ENCODE measurements around the gene MPL.
A peak's percentile ranks its signal among the peaks of the same experiment; 100 is the strongest.

The MPL gene

DNA sequence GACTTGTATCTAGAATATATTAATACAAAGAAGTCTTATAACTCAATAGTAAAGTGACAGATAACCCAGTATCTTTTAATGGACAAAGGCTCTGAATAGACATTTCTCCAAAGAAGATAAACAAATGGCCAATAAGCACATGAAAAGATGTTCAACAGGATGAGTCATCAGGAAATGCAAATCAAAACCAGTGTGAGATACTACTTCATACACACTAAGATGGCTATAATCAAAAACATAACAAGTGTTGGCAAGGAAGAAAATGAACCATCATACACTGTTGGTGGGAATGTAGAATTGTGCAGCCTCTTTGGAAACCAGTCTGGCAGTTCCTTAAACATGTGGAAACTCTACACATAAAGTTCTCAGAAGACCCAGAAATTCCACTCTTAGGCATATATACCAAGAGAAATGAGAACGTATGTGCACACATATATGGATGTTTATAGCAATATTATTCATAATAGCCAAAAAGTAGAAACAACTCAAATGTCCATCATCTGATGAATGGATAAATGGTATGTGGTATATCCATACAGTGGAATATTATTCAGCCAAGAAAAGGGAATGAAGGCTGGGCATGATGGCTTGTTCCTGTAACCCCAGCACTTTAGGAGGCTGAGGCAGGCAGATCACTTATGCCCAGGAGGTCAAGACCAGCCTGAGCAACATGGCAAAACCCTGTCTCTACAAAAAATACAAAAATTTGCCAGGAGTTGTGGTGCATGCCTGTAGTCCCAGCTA lies 9.9 kb upstream of the MPL start:
- no peak for DNase-seq

DNA sequence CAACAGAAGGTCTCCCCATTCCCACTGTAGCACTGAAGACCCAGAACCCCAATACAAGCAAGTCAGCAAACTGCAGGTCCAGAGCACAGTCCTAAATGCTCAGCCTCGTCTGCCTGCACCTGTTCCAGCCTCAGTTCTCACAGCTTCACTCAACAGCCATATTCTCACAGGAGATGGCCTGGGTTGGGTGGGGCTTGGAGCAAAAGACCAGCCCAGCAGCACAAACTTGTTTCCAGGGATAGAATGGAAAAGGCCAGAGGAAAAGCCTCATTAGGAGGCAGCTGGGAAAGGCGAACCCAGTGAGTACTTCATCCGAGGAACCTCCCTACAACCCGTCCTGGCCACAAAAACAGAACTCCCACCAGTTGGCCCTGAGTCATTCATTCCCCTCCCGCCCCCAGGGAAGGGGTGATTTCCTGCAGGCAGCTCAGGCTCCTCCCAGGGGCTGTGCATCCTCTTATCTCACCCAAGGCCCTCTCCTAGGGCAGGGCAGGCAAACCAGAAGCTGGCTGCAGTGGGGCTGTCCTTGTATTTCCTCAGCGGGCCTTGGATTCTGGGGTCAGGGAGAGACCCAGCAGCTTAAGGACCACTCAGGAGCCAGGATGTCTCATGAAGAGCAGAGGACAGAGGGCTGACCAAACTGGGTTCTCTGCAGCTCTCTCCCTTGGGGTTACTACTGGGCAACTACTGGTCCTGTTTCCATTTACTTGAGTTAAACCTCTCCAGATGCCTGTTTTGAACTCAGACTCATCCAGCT lies 7.4 kb upstream of the MPL start:
- DNase-seq = no peak

DNA sequence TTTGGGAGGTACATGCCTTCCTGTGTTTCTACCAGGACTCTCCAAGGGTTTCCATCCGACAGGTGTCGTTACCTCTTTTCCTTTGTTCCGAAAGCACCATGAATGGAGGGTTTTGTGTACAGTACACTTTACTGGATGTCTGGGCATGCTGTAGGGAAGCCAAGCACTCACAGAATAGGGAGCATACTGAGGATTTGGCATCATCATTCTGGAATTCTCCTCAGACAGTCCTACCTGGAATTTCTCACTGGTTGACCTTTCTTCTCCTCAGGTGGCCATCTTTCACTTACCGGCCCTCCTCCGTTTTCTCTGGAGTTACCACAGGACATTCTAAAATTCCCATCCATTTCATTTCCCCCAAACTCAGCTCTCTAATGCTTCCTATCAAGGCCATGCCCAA lies 5.9 kb upstream of the MPL start:
- DNase-seq = no peak

DNA sequence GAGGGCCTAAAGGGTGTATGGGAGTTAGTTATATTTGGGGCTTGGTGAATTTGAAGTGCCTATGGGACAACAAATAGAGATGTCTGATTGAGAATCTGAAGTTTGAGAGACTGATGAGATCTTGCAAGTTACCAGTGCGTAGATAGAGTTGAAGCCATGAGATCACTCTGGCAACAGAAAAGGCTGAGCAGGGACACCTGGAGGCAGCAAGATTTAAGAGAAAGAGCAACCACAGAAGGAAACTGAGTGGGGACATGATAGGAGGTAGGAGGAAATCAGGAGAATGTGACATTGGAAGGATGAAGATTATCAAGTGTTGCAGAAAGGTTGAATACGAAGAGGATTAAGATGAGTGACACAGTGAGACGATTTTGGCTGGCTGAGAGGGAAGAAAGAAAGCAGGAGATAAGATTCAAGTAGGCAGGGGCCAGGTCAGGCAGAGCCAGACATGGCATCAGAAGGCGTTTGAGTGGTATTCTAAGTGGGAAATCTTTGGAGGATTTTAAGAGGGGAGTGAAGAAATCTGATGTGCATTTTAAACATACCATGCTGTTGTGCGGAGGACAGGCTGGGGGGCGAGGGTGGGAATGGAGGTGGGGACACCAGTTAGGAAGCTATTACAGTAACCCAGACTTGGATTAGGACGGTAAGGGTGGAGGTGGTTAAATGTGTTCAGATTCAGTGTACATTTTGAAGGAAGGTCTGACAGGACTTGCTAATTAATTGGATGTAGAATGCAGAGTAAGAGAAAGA lies 3.0 kb upstream of the MPL start:
- no peak for DNase-seq

DNA sequence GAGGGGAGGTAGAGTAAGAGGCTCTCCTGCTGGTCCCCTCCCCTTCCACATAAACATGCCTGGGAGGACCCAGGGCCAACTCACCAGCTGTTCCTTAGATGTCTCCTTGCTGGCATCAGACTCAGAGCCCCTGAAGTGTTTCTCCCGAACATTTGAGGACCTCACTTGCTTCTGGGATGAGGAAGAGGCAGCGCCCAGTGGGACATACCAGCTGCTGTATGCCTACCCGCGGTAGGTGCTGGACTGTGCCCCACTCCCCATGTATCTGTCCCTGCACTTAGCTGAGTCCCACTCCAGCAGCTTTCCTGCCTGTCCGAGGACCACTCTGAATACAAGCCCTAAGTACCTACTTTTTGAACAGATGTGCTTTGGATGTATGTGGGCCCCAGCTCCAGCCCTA lies 383 bp downstream of the MPL start:
- DNase-seq = no peak

DNA sequence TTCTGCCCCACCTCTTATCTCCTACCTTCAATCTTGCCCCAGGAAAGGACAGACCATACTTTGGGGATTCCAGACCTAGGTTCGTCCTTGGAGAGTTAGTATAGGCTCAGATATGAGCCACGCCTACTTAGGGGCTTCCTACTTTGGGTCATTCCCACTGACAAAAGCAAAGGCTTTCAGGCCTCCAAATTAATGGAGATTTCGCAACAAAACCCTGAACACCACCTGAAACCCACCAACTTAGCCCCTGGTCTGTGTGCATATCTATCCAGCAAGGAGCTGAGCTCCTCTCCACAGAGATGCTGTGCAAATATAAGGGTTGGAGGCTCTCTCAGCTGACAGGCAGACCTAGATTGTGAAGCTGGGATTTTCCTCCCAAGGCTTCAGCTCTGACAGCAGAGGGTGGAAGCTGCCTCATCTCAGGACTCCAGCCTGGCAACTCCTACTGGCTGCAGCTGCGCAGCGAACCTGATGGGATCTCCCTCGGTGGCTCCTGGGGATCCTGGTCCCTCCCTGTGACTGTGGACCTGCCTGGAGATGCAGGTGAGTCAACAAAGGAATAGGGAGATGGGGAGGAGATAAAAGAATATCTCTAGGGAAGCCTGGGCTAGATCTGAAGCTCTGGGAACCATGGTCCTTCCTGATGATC lies 2.1 kb downstream of the MPL start:
- DNase-seq = no peak

DNA sequence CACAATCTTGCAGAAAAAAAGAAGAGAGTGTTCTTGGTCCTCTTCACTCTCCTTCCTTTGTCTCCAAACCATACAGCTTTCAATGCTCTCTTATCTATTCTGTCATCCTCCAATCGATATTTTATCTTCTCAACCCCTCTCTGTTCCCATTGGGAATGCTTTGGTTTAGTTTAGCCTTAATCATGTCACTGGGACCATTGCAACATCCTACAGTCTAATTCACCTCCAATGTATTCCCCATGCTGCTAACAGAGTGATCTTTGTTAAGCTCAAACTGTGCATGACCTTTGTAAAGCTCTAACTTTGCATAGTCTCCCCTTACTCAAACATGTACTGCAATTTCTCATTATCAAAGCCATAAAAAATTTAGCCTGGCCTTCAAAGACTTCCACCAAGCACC lies 2.9 kb downstream of the MPL start:
- no peak for DNase-seq

DNA sequence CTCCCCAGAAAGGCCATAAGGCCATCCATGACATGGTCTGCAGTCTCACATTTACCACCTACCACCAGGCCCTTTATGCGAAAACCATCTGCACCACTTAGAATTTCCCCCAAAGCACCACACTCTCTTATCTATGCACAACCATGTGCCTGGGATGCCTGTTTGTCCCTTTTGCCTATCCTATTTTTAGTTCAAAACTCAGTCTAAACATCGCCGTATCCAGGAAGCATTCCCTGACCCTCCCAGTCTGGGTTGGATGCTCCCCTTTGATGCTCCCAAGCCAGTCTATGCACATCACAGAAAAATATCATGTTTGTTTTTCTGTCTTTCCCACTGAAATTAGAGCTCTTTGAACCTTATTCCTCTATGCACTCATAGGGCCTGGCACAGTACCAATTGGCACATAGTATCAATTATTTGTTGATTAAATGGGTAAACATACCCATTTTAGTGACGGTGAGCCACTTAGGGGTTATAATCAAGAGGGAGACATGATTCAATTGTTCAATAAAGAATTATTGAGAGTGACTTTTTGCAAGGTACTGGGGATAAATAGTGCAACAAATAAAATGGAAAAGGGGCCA lies 6.7 kb downstream of the MPL start:
- no peak for DNase-seq

DNA sequence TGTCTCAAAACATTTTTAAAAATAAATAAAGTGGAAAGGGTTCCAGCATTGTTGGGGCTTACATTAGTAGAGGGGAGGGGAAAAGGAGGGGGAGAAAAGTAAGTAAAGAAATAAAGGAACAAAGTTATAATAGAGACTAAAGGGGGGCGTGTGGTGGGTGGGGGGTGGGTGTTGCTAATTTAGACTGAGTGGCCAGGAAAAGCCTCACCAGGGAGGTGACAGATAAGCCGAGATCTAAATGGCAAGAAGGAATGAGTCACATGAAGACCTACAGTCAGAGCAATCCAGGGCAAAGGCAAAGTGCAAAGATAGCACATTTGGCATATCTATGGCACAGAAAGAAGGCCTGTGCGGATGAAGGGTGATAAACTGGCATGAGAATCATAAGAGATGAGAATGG lies 7.5 kb downstream of the MPL start:
- no peak for DNase-seq

DNA sequence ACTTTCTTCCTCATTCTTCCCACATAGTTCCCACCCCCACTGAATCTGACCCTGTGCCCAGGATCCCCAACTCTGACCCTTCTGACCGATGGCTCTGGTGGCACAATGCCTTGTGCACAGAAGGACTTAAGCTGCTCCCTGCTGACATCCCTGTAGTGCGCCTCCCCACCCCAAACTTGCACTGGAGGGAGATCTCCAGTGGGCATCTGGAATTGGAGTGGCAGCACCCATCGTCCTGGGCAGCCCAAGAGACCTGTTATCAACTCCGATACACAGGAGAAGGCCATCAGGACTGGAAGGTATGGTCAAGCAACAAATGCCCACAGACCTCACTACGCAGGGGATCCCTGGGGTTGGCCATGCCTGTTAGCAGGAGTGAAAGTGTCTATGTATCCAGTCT lies 9.0 kb downstream of the MPL start:
- no peak for DNase-seq

DNA sequence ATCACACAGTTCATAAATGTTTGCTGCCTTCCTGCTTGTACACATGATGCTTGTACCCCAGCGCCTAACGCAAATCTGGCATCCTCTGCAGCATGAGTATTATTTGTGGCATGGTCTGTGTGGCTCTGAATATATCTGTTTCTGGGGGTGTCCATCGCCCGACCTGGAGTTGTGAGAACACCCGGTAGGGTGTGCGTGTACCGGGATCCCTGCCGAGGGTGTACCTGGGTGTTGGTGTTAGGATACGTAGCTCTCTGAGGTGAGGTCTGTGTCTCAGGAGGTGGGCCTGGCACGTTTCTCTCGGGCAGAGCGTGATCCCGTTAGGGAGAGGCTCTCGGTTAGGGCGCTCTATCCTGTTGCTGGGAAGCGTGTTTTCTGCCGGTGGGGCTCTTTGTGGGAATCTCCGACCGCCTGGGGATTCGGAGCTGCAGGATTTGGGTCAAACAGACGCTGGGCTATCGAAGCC lies 10.8 kb downstream of the MPL start:
- peak; percentile 43 to 47 for DNase-seq

DNA sequence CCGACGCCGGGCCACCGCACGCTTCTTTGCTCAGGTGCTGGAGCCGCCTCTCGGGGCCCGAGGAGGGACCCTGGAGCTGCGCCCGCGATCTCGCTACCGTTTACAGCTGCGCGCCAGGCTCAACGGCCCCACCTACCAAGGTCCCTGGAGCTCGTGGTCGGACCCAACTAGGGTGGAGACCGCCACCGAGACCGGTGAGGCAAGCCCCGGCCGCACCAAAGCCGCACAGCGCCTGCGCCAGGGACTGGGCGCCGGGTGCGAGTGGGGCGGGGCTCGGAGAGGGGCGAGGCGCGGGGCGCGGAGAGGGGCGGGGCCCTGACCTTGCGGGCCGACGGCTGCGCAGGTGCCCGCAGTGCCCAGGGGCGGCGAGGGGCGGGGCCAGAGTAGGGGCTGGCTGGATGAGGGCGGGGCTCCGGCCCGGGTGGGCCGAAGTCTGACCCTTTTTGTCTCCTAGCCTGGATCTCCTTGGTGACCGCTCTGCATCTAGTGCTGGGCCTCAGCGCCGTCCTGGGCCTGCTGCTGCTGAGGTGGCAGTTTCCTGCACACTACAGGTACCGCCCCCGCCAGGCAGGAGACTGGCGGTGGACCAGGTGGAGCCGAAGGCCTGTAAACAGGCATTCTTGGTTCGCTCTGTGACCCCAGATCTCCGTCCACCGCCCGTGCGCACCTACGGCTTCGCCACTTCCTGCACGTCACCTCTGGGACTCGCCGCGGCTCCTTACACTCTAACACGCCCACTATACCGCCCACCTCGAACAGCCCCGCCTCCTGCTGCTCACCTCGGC lies 11.4 kb downstream of the MPL start:
- peak; percentile 86 to 90 for DNase-seq

DNA sequence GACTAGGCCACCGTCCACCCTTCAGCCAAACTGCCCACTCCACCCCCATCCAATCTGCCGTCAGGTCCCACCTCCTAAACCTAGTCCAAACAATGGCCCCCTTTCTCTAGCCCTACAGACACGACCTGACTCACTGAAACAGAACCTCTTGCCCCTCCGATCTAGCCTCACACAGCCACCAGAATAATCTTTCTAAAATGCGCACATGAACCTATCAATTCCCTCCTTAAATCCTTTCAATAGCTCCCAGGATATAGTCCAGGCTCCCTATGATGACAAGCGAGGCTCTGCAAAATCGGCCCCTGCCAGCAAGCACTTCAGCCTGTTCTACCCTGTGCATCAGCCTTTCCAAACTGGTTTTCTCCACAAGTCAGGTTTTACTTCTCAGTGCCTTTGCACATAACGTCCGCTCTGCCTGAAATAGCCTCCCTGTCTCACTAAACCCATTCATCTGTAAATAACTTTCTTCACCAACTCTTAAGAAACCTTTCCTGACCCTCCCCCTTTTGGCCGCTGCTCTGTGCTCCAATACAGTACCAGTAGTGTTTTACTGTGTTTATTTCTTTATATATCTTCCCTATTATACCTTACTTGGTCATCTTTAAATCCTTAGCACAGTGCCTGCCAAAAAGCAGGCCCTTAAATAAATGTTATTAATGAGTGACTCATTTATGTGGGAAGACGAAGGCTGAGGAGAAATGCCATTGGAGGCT lies 12.1 kb downstream of the MPL start:
- DNase-seq = peak in 1 of 2 experiments; percentile 10

DNA sequence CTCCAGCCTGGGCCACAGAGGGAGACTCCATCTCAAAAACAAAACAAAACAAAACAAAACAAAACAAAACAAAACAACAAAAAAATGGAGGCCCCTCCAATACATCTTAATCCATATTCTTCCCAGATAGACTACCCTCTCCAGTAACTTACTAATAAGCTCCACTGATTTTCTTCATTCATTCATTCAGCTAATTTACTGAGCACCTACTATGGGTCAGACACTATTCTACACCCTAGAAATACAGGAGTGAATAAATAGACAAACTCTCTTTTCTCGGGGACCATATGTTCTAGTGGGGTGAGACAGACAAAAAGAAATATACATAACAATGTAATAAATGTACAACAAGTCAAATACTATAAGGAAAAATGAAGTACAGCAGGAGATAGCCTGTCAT lies 13.4 kb downstream of the MPL start:
- DNase-seq = no peak

DNA sequence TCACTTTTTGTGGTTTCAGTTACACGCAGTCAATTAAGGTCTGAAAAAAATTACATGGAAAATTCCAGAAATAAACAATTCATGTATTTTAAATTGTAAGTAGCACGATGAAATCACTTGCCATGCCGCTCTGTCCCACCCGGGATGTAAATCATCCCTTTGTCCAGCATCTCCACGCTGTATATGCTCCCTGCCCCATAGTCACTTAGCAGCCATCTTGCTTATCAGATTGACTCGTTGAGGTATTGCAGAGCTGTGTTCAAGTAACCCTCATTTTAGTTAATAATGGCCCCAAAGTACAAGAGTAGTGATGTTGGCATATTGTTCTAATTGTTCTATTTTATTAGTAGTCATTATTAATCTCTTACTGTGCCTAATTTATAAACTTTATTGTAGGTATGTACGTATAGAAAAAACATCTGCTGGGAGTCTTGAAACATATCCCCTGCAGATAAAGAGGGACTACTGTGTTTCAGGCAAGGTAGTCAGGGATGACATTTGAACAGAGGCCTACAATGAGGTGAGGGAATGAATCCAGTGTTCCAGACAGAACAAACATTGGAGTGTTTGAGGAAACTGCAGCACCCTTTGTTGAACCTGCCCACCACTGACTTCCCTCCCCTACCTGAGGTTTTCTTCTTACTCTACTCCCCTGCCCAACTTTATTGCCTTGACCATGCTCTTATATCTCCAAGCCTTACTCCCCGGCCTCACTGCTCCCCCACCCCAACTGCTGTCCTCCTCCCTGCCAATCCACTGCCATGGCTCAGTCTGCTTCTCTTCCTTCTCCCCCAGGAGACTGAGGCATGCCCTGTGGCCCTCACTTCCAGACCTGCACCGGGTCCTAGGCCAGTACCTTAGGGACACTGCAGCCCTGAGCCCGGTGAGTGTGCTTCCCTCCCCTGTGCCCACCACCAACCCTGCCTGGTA lies 14.1 kb downstream of the MPL start:
- no peak for DNase-seq

DNA sequence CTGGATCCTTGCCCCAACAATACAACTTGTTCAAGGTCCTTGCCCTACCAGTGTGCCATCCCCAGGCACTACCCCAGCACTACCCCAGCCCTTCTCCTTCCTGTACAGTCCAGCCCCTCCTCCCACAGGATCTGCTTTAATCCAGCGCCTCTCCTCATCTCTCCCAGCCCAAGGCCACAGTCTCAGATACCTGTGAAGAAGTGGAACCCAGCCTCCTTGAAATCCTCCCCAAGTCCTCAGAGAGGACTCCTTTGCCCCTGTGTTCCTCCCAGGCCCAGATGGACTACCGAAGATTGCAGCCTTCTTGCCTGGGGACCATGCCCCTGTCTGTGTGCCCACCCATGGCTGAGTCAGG lies 14.7 kb downstream of the MPL start:
- DNase-seq = no peak

DNA sequence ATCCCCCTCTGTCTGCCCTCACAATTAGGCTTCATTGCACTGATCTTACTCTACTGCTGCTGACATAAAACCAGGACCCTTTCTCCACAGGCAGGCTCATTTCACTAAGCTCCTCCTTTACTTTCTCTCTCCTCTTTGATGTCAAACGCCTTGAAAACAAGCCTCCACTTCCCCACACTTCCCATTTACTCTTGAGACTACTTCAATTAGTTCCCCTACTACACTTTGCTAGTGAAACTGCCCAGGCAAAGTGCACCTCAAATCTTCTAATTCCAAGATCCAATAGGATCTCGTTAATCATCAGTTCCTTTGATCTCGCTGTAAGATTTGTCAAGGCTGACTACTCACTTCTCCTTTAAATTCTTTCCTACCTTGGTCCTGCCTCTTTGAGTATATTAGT lies 15.3 kb downstream of the MPL start:
- no peak for DNase-seq

DNA sequence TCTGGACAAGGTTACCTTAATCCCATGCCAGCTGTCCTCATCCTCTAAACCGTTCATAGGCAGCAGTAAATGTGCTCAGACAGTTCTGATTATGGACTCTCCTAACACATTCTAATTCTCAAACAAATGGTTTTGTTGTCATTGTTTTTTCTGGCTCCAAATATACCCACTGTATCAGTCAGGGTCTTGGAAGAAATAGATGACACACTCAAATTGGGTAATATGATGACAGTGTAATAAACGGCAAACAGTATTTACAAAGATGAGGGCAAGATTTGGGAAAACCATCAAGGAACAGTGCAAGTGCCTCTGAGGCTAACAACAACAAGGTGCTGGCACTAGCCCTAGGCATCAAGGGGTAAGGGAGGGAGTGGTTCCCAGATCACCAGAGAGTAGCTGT lies 16.9 kb downstream of the MPL start:
- no peak for DNase-seq

DNA sequence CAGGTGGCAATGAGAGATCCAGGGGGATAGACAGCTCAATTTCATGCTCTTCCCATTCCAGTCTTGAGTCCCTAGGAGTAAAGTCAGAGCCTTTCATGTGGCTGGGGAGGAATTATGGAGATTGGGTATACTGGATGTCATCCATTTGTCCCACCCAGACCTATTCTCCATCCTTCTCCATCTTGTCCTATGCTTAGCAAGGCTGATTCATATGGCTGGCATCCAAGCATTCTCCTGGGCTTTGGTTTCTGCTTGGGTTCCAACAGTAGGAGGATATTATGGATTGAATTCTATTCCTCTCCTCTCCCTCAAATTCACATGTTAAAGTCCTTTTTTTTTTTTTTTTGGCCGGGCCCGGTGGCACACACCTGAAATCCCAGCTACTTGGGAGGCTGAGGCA lies 17.3 kb downstream of the MPL start:
- no peak for DNase-seq

DNA sequence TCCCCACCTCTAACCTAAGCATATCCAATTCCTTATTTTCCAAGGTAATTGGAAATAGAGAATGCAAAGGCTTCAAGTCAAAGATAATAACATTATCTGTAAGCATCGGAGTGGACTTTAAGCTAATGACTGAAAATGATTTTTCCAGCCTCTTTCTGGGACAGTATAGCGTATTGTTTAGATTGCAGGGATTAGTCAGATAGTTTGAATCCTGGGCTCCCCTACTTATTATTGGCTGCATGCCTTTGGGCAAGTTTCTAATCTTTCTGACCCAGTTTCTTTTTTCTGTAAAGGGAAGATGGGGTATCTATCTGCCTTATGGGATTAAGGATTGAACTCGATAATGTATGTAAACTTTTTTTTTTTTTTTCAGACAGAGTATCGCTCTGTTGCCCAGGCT lies 19.6 kb downstream of the MPL start:
- DNase-seq = no peak
